Large intestine (tissue), 3 donors: Measurements from ENCODE around the gene MRPL11. TPM values are rescaled to one million over a fixed set of nuclear protein-coding genes. Genes with fewer than 3 reads are reported as not detected.
"Not testable (repeated sequence)": the region's sequence is repeated elsewhere in the genome, so short reads cannot be mapped to it uniquely, and the experiment has no call there.

Experiments used
- DNase-seq, 2 donors: peaks; one replicate each; pipeline versions ENCODE4 v3.0.0 to v3.0.0-alpha.2; 2013
- H3K27ac ChIP-seq: one replicate; pipeline ENCODE4 v1.5.1; 2013; ENCODE audit warnings: low read length
- H3K27me3 ChIP-seq: 2 replicates; pipeline ENCODE4 v1.6.1; 2013; ENCODE audit warnings: low read length; ENCODE audit not compliant: control insufficient read depth, insufficient read depth
- H3K36me3 ChIP-seq: 2 replicates; pipeline ENCODE4 v1.6.1; 2013; ENCODE audit warnings: low read length; ENCODE audit not compliant: control insufficient read depth, insufficient read depth
- H3K4me1 ChIP-seq: one replicate; pipeline ENCODE4 v1.6.1; 2013; ENCODE audit warnings: low read length; ENCODE audit not compliant: control insufficient read depth, insufficient read depth
- H3K4me3 ChIP-seq: one replicate; pipeline ENCODE4 v1.5.1; 2013; ENCODE audit warnings: low read length
- H3K9me3 ChIP-seq: one replicate; pipeline ENCODE4 v1.6.1; 2013; ENCODE audit warnings: mild to moderate bottlenecking, low read depth, low read length, moderate library complexity; ENCODE audit not compliant: control insufficient read depth
- WGBS: methylation state at CpG from one replicate; pipeline ENCODE4 v1.1.5; 2013; ENCODE audit warnings: low lambda C conversion rate; ENCODE audit not compliant: insufficient coverage; 5-methylcytosine and 5-hydroxymethylcytosine counted together
- polyA plus RNA-seq: library from polyadenylated mRNA; unstranded; fragments of 120-200 nt; gene quantifications from one replicate; pipeline ENCODE4 v1.2.1, GENCODE V29; 2013

Gene MRPL11
- polyA plus RNA-seq, 1 donor: 69.5 TPM

GRCh38 chr11:66431287-66431686, 7.4 kb downstream of the MRPL11 start:
- H3K27me3 ChIP-seq, DNase-seq, H3K27ac ChIP-seq, H3K9me3 ChIP-seq, H3K4me3 ChIP-seq, H3K4me1 ChIP-seq: not testable (repeated sequence)
- peaks cover 20% of the 10 kb centered on the region for H3K36me3 ChIP-seq

- Histone ChIP-seq H3K27me3 (no peaks in the 10 kb centered on the region), H3K9me3 (no peaks in the 10 kb centered on the region), H3K36me3 (peaks cover 8% of the 10 kb centered on the region), H3K4me1 (no peaks in the 10 kb centered on the region), H3K27ac (no peak overlapping the region), H3K4me3 (no peak overlapping the region)
- DNase-seq: peak; percentile 32 to 34
- WGBS: 100% methylated on average over 1 of the region's 9 CpGs
These were observed 8.6 kb downstream of the MRPL11 start for GRCh38 chr11:66429983-66430602.

GRCh38 chr11:66428933-66429332, 9.7 kb downstream of the MRPL11 start:
- no peaks in the 10 kb centered on the region for H3K9me3 ChIP-seq
- no CpG with 5 or more reads among the region's 2 CpGs for WGBS
- DNase-seq: no peak
- H3K36me3 ChIP-seq: peaks cover 6% of the 10 kb centered on the region
- H3K27ac ChIP-seq: no peak overlapping the region
- peaks cover 3% of the 10 kb centered on the region for H3K27me3 ChIP-seq
- no peaks in the 10 kb centered on the region for H3K4me1 ChIP-seq
- no peak overlapping the region for H3K4me3 ChIP-seq

GRCh38 chr11:66426314-66426713, 12.3 kb downstream of the MRPL11 start:
- no CpG with 5 or more reads among the region's 23 CpGs for WGBS
- H3K27me3 ChIP-seq: peaks cover 3% of the 10 kb centered on the region
- H3K27ac ChIP-seq: no peak overlapping the region
- H3K4me1 ChIP-seq: no peaks in the 10 kb centered on the region
- H3K9me3 ChIP-seq: peaks cover 8% of the 10 kb centered on the region
- H3K4me3 ChIP-seq: no peak overlapping the region
- DNase-seq: no peak
- H3K36me3 ChIP-seq: no peaks in the 10 kb centered on the region

- WGBS: 17% methylated on average over 2 of the region's 38 CpGs
- Histone ChIP-seq H3K9me3 (peaks cover 18% of the 10 kb centered on the region), H3K36me3 (no peaks in the 10 kb centered on the region), H3K27ac (no peak overlapping the region), H3K27me3 (peaks cover 31% of the 10 kb centered on the region), H3K4me1 (no peaks in the 10 kb centered on the region), H3K4me3 (no peak overlapping the region)
- DNase-seq: peak; percentile 84 to 88
These were observed 17.0 kb downstream of the MRPL11 start for GRCh38 chr11:66421492-66422205.

GRCh38 chr11:66420671-66421476, 17.8 kb downstream of the MRPL11 start, which contains the start of gene NPAS4:
TSS of gene NPAS4 (plus strand) at chr11:66421035. CDS start at chr11:66421180, 145 bp downstream.
- H3K27ac ChIP-seq: no peak within 1 kb of the TSS
- peaks cover 31% of the 10 kb centered on the region for H3K27me3 ChIP-seq
- H3K36me3 ChIP-seq: no peaks in the 10 kb centered on the region
- H3K4me3 ChIP-seq: no peak within 1 kb of the TSS
- WGBS: no CpG with 5 or more reads among the region's 71 CpGs
- no peaks in the 10 kb centered on the region for H3K4me1 ChIP-seq
- no peak for DNase-seq
- H3K9me3 ChIP-seq: peaks cover 18% of the 10 kb centered on the region

- H3K4me3 ChIP-seq: no peak overlapping the region
- peaks cover 18% of the 10 kb centered on the region for H3K9me3 ChIP-seq
- H3K4me1 ChIP-seq: no peaks in the 10 kb centered on the region
- no CpG with 5 or more reads among the region's 30 CpGs for WGBS
- no peak for DNase-seq
- H3K27ac ChIP-seq: no peak overlapping the region
- peaks cover 31% of the 10 kb centered on the region for H3K27me3 ChIP-seq
- H3K36me3 ChIP-seq: no peaks in the 10 kb centered on the region
These were observed 18.8 kb downstream of the MRPL11 start for GRCh38 chr11:66419825-66420224.

- Histone ChIP-seq H3K27ac (no peak overlapping the region), H3K9me3 (peaks cover 18% of the 10 kb centered on the region), H3K4me3 (no peak overlapping the region), H3K27me3 (peaks cover 34% of the 10 kb centered on the region), H3K4me1 (no peaks in the 10 kb centered on the region), H3K36me3 (no peaks in the 10 kb centered on the region)
- no CpG with 5 or more reads among the region's 3 CpGs for WGBS
- no peak for DNase-seq
These were observed 19.7 kb downstream of the MRPL11 start for GRCh38 chr11:66418986-66419308.

GRCh38 chr11:66418168-66418985, 20.3 kb downstream of the MRPL11 start:
- Histone ChIP-seq H3K27ac (peak overlapping the region; percentile 30), H3K4me1 (no peaks in the 10 kb centered on the region)

GRCh38 chr11:66417000-66417399, 21.6 kb downstream of the MRPL11 start:
- Histone ChIP-seq H3K27me3 (peaks cover 36% of the 10 kb centered on the region), H3K27ac (no peak overlapping the region), H3K9me3 (peaks cover 14% of the 10 kb centered on the region), H3K36me3 (no peaks in the 10 kb centered on the region), H3K4me1 (no peaks in the 10 kb centered on the region), H3K4me3 (no peak overlapping the region)
- DNase-seq: no peak
- no CpG with 5 or more reads among the region's 11 CpGs for whole genome bisulfite sequencing

More at GRCh38 chr11:66418168-66418985, 20.3 kb downstream of the MRPL11 start:
- Histone ChIP-seq H3K36me3 (no peaks in the 10 kb centered on the region), H3K4me3 (no peak overlapping the region), H3K27me3 (peaks cover 36% of the 10 kb centered on the region), H3K9me3 (peaks cover 18% of the 10 kb centered on the region)
- WGBS: no CpG with 5 or more reads among the region's 16 CpGs
- peak; percentile 28 to 50 for DNase-seq
